ENCODE data around the gene ARID5B. TPM values are rescaled to one million over a fixed set of nuclear protein-coding genes. Genes with fewer than 3 reads are reported as not detected.

ARID5B gene
- total RNA-seq, 1 donor from 2014 or later: 63.7 TPM

GRCh38 chr10:62095181-62096122 is 194.0 kb downstream of the ARID5B start:
- no peak for DNase-seq (ENCODE audit: low spot score)

DNA sequence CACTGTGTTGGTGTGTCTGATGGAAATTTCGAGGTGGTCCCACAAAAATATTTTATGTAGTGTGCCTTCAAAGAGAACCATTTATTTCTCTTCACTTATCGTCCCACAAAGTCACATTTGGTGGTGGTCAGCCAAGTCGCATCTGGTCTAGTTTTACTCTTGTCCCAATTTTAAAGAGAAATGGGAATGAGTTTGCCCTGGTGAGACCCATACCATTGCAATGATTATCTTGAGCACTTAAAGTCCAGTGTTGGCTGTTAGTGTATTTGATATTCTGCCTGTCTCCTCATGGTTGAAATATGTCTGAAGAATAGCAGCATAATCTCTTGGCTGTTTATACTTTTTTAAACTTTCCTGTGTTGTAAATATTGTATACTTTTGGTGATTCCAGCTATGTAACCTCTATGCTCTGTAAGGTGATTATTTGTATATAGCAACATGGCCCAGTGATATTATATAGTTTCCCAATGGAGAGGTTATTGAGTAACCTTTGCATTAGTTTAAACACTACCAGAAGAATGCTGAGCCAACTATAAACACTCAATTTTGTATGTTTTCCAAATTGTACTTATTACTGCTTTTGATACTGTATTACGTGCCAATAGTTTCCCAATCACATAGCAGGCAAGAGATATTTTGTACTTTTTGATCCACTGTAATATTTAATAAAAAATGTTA is 194.9 kb downstream of the ARID5B start:
- no peak for DNase-seq (ENCODE audit: low spot score)

GRCh38 chr10:62098278-62099121 is 197.0 kb downstream of the ARID5B start:
- DNase-seq (ENCODE audit: low spot score): no peak

DNA sequence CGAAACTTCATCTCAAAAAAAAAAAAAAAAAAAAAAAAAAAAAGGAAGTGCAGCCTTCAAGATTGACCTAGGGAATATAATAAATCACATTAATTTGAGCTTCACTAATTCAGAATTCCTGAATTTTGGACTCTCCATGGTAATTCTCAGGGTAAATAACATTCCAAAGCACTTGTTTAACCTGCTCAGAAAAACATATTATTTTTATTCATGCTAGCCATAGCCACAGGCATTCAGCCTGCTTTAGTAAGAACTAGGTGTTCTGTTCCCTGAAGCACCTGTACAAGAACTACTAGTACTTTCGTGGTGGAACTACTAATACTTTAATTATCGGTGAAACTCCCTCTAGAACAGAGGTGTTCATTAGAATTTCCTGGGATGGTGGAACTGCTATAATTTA is 197.8 kb downstream of the ARID5B start:
- no peak for DNase-seq (ENCODE audit: low spot score)

GRCh38 chr10:62103857-62104256 is 202.4 kb downstream of the ARID5B start:
- DNase-seq (ENCODE audit: low spot score): no peak

DNA sequence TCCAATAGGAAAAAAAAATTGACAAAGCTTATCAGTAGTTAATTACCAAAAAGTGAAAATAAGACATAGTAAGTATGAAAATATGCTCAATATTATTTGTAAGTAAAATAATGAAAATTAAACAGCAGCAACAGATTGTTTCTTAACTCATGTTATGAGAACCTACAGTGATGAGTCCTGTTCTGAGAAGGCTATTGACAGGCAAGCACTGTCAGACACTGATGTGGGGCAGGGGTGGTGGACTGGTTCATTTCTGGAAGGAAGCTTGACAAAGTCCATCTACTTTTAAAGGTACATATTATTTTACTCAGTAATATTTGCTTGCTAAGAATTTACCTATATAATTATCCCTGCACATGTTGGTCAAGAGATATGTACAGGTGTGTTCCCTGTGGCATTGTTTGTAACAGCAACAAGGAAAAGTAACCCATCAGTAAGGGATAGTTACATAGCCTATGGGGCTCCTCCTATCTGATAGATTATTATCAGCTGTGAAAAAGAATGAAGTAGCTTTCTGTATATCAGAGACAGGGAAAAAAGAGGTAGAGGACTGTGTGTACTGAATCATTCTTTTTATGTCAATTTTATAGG is 205.5 kb downstream of the ARID5B start:
- DNase-seq (ENCODE audit: low spot score): no peak

DNA sequence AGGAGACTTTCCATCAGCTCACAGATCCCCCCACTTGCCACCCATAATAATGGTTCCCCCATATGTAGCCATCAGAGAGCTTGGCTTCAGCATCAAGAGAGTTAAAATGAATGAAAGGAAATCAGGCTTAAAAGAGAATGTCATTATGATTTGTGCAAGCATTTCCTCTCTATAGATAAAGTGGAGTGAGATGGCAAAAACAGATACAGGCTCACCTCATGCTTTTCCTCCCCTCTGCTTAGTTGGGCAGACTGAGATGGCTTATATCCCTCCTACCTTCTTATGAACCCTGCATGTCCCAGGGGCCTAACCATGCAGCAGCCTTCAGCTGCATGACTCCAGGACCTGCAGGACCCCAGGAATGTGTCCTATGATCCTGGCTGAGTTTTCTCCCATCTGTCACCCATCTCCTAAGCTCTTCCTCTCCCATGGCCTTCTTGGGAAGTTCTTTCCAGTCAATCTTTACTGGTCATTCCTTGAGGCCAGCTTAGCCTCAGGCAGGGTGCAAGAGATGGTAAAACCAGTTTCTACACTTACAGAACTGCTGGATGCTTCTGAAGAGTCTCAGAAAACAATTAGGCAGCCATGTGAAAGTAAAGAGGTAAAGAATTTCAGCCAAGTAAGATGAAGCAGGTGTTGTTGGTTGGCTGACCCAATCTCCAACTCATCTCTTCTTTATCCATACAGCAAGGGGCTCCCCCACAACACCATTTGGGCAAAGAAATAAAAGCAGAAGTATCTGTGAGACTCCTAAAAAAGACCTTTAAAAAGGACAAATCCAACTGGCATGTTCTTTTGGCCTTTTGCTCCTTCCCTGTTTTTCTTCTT is 207.5 kb downstream of the ARID5B start:
- no peak for DNase-seq (ENCODE audit: low spot score)

GRCh38 chr10:62109587-62110293 is 208.2 kb downstream of the ARID5B start:
- DNase-seq (ENCODE audit: low spot score): no peak

GRCh38 chr10:62112300-62112699 is 210.8 kb downstream of the ARID5B start:
- DNase-seq (ENCODE audit: low spot score): no peak

DNA sequence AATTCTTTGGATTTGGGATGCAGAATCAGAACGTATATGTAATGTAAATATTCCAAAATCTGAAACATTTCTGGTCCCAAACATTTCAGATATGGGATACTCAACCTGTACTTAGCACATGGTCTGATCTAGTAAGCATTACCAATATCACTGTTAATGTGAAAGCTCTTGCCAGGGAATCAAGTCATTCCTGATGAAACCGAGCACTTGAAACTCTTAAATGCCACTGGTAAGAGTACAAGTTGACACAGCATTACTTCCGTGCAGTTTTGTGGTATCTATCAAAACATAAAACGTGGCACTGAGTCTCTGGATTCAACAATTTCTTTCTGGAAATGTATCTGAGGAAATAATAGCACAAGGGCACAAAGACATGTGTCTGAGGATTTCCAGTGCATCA is 211.5 kb downstream of the ARID5B start:
- no peak for DNase-seq (ENCODE audit: low spot score)

- no peak for DNase-seq (ENCODE audit: low spot score)
Observed at GRCh38 chr10:62113680-62114079, 212.2 kb downstream of the ARID5B start.

DNA sequence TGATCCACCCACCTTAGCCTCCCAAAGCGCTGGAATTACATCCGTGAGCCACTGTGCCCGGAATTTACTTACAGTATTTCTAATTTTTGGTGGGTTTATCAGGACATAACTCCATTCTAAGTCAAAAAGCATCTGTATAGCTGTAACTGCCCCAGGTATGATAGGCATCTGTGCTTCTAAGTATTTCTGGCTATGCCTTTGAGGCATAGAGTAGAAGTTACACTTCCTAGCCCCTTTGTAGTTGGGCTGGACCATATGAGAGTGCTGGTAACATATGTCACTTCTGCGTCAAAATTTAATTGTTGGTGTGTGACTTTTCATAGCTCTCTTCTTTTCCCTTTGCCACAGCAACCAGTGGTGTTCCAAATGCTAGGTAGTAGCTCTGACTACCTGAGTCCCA is 213.8 kb downstream of the ARID5B start:
- DNase-seq (ENCODE audit: low spot score): no peak

GRCh38 chr10:62115842-62116241 is 214.3 kb downstream of the ARID5B start:
- DNase-seq (ENCODE audit: low spot score): no peak

- no peak for DNase-seq (ENCODE audit: low spot score)
Observed at GRCh38 chr10:62116896-62117295, 215.4 kb downstream of the ARID5B start.

- DNase-seq (ENCODE audit: low spot score): no peak
Observed at GRCh38 chr10:62121187-62121530, 219.7 kb downstream of the ARID5B start.

DNA sequence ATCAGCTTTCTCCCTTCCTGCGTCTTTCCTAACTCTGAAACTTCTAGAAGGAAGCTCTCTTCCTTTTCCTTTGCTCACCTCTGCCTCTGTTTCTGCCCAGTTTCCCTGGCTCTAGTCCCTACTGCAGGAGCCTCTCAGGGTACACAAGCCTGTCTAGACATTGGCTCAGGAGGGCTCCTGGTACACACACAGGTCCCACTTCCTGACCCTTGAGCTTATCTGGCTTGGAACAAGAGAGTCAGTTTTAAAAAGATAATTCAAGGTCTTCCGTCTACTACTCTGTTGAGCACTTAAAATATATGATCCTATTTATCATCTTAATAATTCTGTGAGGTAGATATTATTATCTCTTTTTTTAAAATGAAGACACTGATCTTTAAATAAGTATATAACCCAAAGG is 226.5 kb downstream of the ARID5B start:
- DNase-seq (ENCODE audit: low spot score): no peak

- DNase-seq (ENCODE audit: low spot score): no peak
Observed at GRCh38 chr10:62130948-62131347, 229.4 kb downstream of the ARID5B start.

- no peak for DNase-seq (ENCODE audit: low spot score)
Observed at GRCh38 chr10:62131724-62132123, 230.2 kb downstream of the ARID5B start.

- no peak for DNase-seq (ENCODE audit: low spot score)
Observed at GRCh38 chr10:62133618-62134017, 232.1 kb downstream of the ARID5B start.

DNA sequence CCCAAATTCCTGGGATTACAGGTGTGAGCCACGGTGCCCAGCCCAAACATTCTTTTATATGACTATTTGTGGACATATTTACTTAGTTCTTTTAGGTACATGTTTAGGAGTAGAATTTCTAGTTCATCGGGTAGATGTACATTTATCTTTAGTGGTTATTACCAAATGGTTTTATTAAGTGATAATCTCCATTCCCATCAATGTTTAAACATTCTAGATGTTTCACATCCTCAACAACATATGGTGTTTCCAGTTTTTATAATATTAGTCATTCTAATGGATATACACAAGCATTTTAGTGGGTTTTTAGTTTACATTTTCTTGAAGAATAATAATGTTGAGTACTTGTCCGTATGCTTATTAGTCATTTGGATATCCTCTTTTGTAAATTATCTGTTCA is 235.4 kb downstream of the ARID5B start:
- DNase-seq (ENCODE audit: low spot score): no peak
